Bronchial epithelial cell (primary cell): ENCODE data around the gene SETD5. TPM values are rescaled to one million over a fixed set of nuclear protein-coding genes. Genes with fewer than 3 reads are reported as not detected.

Experiments used
- DNase-seq: peaks from one replicate; pipeline ENCODE4 v3.0.0-alpha.2; 2010; ENCODE audit warnings: low read depth
- FAIRE-seq: peaks from 2 replicates; lab custom pipeline; 2011; peaks lifted over from hg19 to GRCh38; lab: Jason Lieb, UNC
- H3K27me3 ChIP-seq: 2 replicates; pipeline ENCODE4 v1.5.1; 2011; ENCODE audit warnings: low read length; ENCODE audit not compliant: control insufficient read depth, insufficient read depth
- H3K36me3 ChIP-seq: 2 replicates; pipeline ENCODE4 v1.5.1; 2011; ENCODE audit warnings: low read length; ENCODE audit not compliant: control insufficient read depth, insufficient read depth
- H3K4me3 ChIP-seq: 2 replicates; pipeline ENCODE4 v1.5.1; 2011; ENCODE audit warnings: mild to moderate bottlenecking, low read depth, low read length, control low read depth
- total RNA-seq: library from RNA; depleted of rRNA; stranded (reverse); fragments of >200 nt; gene quantifications from 2 replicates; pipeline ENCODE4 v1.2.1, GENCODE V29; 2014
- TF ChIP-seq, protein P1 (sequence below): IDR thresholded peaks from 2 replicates; pipeline ENCODE4 v1.5.1; 2011; ENCODE audit warnings: mild to moderate bottlenecking, moderate library complexity, low read length, control low read depth, inconsistent platforms; ENCODE audit not compliant: insufficient read depth, severe bottlenecking

The SETD5 gene
- total RNA-seq, 1 donor from 2014 or later: 53.7 TPM

DNA sequence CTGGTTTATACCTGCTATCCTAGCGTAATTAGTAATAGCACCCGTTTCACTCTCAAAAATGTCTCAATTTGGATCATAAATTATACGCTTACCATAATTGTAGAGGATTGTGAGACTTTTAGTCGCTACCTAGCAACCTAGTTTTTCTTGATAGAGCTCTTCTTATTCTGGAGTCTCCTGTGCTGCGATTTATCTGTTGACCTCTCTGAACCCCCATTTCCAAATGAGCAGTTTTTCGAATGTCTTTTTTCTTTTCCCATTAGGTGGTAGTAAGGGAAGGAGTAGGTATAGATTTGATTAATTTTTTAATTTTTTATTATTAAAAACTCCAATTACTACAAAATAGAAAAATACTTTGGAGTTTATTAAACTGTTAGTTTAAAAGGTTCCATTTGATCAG is 10.6 kb downstream of the SETD5 start:
- FAIRE-seq: no peak
- no peak for DNase-seq
- TF ChIP-seq, protein P1, sequence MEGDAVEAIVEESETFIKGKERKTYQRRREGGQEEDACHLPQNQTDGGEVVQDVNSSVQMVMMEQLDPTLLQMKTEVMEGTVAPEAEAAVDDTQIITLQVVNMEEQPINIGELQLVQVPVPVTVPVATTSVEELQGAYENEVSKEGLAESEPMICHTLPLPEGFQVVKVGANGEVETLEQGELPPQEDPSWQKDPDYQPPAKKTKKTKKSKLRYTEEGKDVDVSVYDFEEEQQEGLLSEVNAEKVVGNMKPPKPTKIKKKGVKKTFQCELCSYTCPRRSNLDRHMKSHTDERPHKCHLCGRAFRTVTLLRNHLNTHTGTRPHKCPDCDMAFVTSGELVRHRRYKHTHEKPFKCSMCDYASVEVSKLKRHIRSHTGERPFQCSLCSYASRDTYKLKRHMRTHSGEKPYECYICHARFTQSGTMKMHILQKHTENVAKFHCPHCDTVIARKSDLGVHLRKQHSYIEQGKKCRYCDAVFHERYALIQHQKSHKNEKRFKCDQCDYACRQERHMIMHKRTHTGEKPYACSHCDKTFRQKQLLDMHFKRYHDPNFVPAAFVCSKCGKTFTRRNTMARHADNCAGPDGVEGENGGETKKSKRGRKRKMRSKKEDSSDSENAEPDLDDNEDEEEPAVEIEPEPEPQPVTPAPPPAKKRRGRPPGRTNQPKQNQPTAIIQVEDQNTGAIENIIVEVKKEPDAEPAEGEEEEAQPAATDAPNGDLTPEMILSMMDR: no peak

GRCh38 chr3:9408546-9408945 is 11.1 kb downstream of the SETD5 start:
- FAIRE-seq: no peak
- DNase-seq: no peak
- TF ChIP-seq, protein P1: no peak
- peaks cover 2% of the 10 kb centered on the region for H3K36me3 ChIP-seq
- no peaks in the 10 kb centered on the region for H3K27me3 ChIP-seq
- H3K4me3 ChIP-seq: no peak overlapping the region

More for the DNA sequence above, 10.6 kb downstream of the SETD5 start:
- Histone ChIP-seq H3K36me3 (peaks cover 2% of the 10 kb centered on the region), H3K27me3 (no peaks in the 10 kb centered on the region), H3K4me3 (no peak overlapping the region)

DNA sequence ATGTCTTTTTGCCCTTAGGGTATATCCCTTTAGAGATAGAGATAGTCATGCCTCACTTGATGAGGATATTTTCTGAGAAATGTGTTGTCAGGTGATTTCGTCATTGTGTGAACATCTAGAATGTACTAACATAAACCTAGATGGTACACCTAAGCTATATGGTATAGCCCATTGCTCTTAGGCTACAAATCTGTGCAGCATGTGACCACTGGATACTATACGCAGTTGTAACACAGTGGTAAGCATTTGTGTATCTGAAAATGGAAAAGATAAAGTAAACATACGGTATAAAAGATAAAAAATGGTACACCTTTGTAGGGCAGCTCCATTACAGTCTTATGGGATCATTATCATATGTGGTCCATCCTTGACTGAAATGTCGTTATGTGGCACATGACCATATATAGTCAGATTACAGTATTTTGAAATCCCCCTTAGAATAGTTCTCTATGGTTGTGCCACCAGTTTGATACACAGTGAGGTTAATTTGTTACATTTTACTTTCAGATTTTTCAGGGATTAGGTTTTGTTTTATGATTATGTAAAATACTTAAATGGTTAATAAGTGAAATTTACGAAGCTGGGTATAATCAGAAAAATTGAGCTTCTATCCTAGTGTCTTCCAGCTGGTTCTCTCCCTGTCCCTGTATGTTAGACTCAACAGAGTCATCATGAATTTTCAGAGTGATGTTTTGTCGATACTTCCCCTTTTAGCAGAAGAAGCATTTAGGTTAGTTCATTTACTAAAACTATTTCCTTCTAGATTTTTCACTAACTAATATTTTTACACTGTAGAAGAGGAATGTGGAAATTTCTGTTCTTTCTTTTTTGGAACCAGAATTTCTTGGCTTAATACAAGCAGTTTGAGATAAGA is 12.8 kb downstream of the SETD5 start:
- FAIRE-seq: no peak

DNA sequence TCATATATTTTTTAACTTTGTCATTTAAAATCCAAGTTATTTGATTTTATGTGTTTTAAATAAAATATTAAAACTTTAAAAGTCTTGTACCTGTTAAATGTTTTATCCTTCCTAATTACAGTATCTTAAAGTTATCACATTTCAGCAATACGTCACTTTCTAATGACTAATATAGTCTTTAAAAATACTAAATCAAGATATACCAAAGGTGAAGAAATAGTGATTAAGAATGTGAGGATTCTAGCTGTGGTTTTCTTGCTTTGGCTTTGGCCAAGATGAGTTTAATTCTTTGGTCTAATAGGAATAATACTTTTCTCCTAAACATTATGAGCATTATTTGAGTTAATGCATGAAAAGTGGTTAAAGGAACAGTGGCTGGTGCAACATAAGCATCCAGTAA is 13.9 kb downstream of the SETD5 start:
- peak; percentile 52 for DNase-seq
- Histone ChIP-seq H3K36me3 (peaks cover 4% of the 10 kb centered on the region), H3K4me3 (no peak overlapping the region), H3K27me3 (no peaks in the 10 kb centered on the region)
- TF ChIP-seq, protein P1: no peak
- FAIRE-seq: no peak

More for the DNA sequence above, 12.8 kb downstream of the SETD5 start:
- no peak for DNase-seq
- Histone ChIP-seq H3K27me3 (no peaks in the 10 kb centered on the region), H3K4me3 (no peak overlapping the region), H3K36me3 (peaks cover 2% of the 10 kb centered on the region)
- TF ChIP-seq, protein P1: no peak

- H3K4me3 ChIP-seq: no peak overlapping the region
- DNase-seq (no peak), FAIRE-seq (no peak)
- peaks cover 4% of the 10 kb centered on the region for H3K36me3 ChIP-seq
- TF ChIP-seq, protein P1: no peak
- no peaks in the 10 kb centered on the region for H3K27me3 ChIP-seq
Observed at GRCh38 chr3:9412293-9412692, 14.9 kb downstream of the SETD5 start.

DNA sequence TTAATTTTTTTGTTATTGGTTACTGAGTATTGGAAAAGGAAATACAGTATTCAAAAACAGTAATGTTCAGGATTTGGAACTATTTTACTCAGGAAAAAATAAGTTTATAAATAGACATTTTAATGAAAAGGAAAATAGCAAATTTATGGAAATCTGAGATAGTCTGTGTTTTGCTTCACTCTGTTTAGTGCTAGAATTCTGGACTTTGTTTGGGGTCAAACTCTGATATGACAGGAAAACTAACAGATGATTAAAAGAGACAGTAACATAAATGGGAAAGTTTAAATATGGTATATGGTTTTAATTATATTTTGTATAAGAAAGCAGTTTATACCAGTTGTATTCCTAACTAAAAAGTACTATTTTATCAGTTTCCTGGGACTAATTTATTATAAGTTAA is 17.4 kb downstream of the SETD5 start:
- H3K36me3 ChIP-seq: peaks cover 3% of the 10 kb centered on the region
- no peak for DNase-seq
- TF ChIP-seq, protein P1: no peak
- no peaks in the 10 kb centered on the region for H3K27me3 ChIP-seq
- no peak overlapping the region for H3K4me3 ChIP-seq
- no peak for FAIRE-seq
